GM18861 (cell line): Measurements from ENCODE around the gene UPK1B.
"Not testable (repeated sequence)": the region's sequence is repeated elsewhere in the genome, so short reads cannot be mapped to it uniquely, and the experiment has no call there.

Source experiments
- ATAC-seq: cut with Tn5 transposase; IDR thresholded peaks from one replicate; pipeline ENCODE4 v1.9.1; 2021; ENCODE audit not compliant: unreplicated experiment

UPK1B gene

DNA sequence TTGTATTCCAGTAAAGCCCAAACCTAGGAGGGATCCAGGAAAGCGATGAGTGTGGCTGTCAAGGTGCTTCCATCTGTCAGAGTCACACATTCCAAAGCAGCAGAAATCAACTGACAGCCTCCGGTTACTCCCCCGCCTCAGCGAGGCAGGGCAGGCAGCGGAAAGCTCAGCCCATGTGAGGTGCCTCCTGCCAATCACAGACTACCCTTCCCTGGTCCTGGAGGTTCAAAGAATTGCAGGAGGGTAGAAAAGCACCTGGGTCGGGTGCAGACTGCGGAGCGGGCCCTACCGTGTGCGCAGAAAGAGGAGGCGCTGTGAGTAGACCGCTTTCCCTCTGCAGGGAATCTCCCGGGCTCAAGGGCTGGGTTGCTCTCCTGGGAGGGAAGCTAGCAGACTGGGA, at the start of gene UPK1B:
UPK1B (plus strand) TSS at position 274 of the 400 bp plus-strand sequence. CDS start 13,144 bp downstream, outside the sequence.
- no peak for ATAC-seq

- ATAC-seq = no peak
Observed at GRCh38 chr3:119125342-119125741, 48.1 kb upstream of the UPK1B start.

GRCh38 chr3:119125742-119126504, 47.5 kb upstream of the UPK1B start:
- ATAC-seq = no peak

- not testable (repeated sequence) for ATAC-seq
Observed at GRCh38 chr3:119130291-119130690, 43.1 kb upstream of the UPK1B start.

DNA sequence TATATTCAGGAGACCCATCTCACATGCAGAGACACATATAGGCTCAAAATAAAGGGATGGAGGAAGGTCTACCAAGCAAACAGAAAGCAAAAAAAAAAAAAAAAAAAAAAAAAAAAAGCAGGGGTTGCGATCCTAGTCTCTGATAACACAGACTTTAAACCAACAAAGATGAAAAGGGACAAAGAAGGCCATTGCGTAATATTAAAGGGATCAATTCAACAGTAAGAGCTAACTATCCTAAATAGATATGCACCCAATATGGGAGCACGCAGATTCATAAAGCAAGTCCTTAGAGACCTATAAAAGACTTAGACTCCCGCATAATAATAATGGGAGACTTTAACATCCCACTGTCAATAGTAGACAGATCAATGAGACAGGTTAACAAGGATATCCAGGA, 41.1 kb upstream of the UPK1B start:
- not testable (repeated sequence) for ATAC-seq

DNA sequence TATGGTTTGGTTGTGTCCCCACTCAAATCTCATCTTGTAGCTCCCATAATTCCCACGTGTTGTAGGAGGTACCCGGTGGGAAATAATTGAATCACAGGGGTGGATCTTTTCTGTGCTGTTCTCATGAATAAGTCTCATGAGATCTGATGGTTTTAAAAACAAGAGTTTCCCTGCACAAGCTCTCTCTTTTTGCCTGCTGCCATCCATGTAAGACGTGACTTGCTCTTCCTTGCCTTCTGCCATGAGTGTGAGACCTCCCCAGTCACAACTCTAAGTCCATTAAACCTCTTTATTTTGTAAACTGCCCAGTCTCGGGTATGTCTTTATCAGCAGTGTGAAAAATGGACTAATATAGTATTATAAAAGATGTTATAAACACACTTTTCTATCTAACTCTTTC, 34.0 kb upstream of the UPK1B start:
- ATAC-seq = not testable (repeated sequence)

DNA sequence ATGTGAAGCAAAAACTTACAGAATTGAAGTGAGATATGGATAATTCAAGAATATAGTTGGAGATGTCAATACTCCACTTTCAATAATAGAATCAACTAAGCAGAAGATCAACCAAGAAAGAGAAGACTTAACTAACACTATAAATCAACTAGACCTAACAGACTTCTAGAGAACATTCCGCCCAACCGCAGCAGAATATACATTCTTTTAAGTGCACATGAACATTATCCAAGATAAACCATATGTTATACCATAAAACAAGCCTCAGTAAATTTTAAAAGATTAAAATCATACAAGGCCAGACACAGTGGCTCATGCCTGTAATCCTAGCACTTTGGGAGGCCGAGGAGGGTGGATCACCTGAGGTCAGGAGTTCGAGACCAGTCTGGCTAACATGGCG, 32.9 kb upstream of the UPK1B start:
- ATAC-seq = no peak

GRCh38 chr3:119145128-119145499, 28.3 kb upstream of the UPK1B start:
- no peak for ATAC-seq

- ATAC-seq = no peak
Observed at GRCh38 chr3:119145500-119146167, 27.8 kb upstream of the UPK1B start, which contains the start of gene TEX55. Gene TEX55, plus strand, starts transcription at chr3:119146165. Its CDS starts 25 bp downstream, at chr3:119146190.

DNA sequence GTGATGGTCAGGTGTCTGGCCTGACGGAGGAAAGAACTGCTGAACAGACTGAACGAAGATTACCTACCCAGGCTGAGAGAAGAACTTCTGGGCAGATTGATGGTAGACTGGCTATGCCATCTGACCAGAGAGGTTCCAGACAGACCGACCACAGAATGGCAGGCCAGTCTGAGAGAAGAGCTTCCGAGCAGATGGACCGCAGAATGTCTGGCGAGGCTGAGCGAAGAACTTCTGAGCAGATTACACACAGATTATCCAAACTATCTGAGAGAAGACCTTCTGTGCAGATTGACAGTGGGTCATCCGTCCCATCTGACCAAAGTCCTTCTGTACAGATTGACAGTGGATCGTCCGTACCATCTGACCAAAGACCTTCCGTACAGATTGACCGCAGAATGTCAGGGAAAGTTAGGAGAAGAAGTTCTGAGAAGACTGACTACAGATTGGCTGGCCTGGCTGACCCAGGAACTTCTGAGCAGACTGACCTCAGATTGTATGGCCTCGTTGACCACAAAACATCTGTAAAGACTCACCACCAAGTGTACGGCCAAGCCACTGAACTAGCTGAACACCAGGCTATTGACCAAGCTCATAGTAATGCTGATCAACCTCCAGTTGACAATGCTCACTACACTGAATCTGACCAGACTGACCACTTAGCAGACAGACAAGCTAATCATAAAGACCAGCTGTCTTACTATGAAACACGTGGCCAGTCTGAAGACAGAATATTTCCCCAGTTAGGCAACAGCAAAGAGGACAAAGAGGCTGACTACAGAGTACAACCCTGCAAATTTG, 26.6 kb upstream of the UPK1B start:
- no peak for ATAC-seq

DNA sequence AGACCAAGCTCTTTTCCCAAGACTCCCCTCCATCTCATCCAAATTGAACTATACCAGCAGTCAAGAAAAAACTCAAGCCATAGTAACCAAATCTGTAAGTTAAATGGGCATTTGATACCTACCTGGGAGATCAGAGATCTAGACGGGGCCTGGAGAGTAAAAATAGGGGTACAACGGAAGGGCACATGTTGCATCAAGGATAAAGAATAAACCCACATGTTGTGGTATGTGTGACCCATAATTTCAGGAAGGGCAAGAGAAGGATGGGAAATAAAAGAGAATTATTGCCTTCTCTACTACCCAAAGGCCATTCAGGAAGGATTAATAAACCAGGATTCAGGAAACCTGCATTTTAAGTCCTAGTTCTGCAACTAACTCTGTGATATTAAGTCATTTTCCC, 25.9 kb upstream of the UPK1B start:
- no peak for ATAC-seq

- ATAC-seq = no peak
Observed at GRCh38 chr3:119148493-119149180, 24.8 kb upstream of the UPK1B start.

DNA sequence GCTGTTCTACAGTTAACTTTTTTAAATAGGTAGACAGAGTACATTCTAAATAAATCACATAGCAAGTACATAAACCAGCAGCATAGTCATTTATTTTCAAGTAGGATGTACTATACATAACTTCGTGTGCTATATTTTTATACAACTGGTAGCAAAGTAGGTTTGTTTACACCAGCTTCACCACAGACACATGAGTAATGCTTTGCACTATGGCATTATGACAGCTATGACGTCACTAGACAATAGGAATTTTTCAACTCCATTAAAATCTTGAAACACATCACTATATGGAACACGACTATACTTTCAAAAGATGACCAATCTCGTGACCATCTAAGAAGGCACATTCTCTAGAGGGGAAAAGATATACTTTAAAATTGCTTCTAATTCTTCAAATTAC, 23.9 kb upstream of the UPK1B start:
- no peak for ATAC-seq

- no peak for ATAC-seq
Observed at GRCh38 chr3:119156868-119157267, 16.5 kb upstream of the UPK1B start.

DNA sequence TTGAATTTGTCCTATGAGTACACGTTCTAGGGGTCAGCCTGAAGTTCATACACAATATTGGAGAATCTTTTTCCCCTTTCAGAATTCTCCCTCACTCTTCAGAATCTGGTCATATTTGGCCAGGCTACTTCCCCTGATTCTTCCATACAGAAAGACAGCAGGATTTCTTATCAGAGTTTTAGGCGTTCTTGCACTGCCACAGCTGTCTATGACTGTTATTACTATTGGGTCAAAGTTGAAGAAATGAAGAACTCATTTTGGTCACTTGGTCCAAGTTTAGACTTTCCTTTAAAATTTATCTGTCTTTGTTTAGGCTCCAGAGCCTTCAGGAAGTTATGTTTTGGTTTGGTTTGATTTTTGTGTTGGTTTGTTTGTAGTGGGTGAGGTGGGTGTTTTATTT, 15.4 kb upstream of the UPK1B start:
- ATAC-seq = no peak

GRCh38 chr3:119160361-119160760, 13.0 kb upstream of the UPK1B start:
- ATAC-seq = no peak

GRCh38 chr3:119160815-119161214, 12.6 kb upstream of the UPK1B start:
- no peak for ATAC-seq

GRCh38 chr3:119161240-119161639, 12.2 kb upstream of the UPK1B start:
- ATAC-seq = no peak

DNA sequence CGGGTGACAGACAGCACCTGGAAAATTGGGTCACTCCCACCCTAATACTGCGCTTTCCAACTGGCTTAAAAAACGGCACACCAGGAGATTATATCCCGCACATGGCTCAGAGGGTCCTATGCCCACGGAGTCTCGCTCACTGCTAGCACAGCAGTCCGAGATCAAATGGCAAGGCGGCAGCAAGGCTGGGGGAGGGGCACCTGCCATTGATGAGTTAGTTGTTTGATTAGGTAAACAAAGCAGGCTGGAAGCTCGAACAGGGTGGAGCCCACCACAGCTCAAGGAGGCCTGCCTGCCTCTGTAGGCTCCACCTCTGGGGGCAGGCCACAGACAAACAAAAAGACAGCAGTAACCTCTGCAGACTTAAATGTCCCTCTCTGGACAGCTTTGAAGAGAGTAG, 8.7 kb upstream of the UPK1B start:
- not testable (repeated sequence) for ATAC-seq

DNA sequence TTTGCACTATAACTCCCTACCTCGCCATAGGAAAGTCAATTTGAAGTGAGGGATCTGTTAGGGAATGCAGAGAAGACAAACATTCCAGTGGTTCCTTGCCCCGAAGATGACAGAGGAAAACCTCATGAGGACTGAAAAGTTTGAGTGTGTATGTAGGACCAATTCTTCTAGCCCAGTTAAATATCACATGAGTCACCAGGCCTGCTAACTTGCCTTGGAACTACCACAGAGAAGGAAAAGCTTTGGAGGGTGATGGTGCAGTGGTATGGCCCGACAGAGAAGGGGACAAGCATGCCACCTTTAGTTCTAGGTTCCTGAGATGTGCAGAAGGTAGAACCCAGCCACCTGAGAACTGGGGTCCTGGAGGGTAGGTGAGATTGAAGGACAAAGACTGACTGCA, 2.6 kb upstream of the UPK1B start:
- ATAC-seq = no peak
